Activated CD4-positive, alpha-beta T cell treated with anti-CD3 and anti-CD28 coated beads, Interleukin-2, amount 50 U/mL, for 48 hours (primary cell): ENCODE measurements around the gene DUSP11.

ENCODE experiments used
- DNase-seq, 2 experiments: peaks; one replicate each; pipeline ENCODE4 v3.0.0-alpha.2; 2020

Gene DUSP11

GRCh38 chr2:73716543-73717250, 63.2 kb downstream of the DUSP11 start:
- DNase-seq = no peak

- DNase-seq = no peak
Observed at GRCh38 chr2:73714091-73714490, 65.8 kb downstream of the DUSP11 start.
